Measurements from ENCODE around the gene RAB4B.
"Not testable (repeated sequence)": the region's sequence is repeated elsewhere in the genome, so short reads cannot be mapped to it uniquely, and the experiment has no call there.

The RAB4B gene

GRCh38 chr19:40809358-40810086, 31.5 kb downstream of the RAB4B start:
- H3K4me3 ChIP-seq (ENCODE audit: low read length in 2 of 2) = no peak overlapping the region
- H3K4me1 ChIP-seq (ENCODE audit: control insufficient read depth in 2 of 2, insufficient read depth in 2 of 2, low read length in 2 of 2) = peaks cover 32 to 35% of the 10 kb centered on the region in 2 donors
- no peak overlapping the region for H3K9ac ChIP-seq (ENCODE audit: low read depth in 1 of 2, low read length in 2 of 2)

GRCh38 chr19:40810160-40810559, 32.1 kb downstream of the RAB4B start:
- Histone ChIP-seq H3K4me1 (ENCODE audit: control insufficient read depth in 2 of 2, insufficient read depth in 2 of 2, low read length in 2 of 2) (peaks cover 26 to 28% of the 10 kb centered on the region in 2 donors), H3K36me3 (ENCODE audit: control insufficient read depth in 2 of 2, insufficient read depth in 2 of 2, low read length in 2 of 2) (peaks cover 18 to 23% of the 10 kb centered on the region in 2 donors), H3K9ac (ENCODE audit: low read depth in 1 of 2, low read length in 2 of 2) (no peak overlapping the region), H3K4me3 (ENCODE audit: low read length in 2 of 2) (peak overlapping the region in 1 of 2 donors; percentile 56), H3K27ac (ENCODE audit: low read depth in 2 of 2, low read length in 2 of 2) (peak overlapping the region in 1 of 2 donors; percentile 35), H3K9me3 (ENCODE audit: control insufficient read depth in 2 of 2, low read length in 2 of 2) (no peaks in the 10 kb centered on the region), H3K27me3 (ENCODE audit: control insufficient read depth in 2 of 2, insufficient read depth in 2 of 2, low read length in 2 of 2) (no peaks in the 10 kb centered on the region)

More at GRCh38 chr19:40809358-40810086, 31.5 kb downstream of the RAB4B start:
- Histone ChIP-seq H3K9me3 (ENCODE audit: control insufficient read depth in 2 of 2, low read length in 2 of 2) (no peaks in the 10 kb centered on the region), H3K27ac (ENCODE audit: low read depth in 2 of 2, low read length in 2 of 2) (peak overlapping the region in 1 of 2 donors; percentile 35), H3K36me3 (ENCODE audit: control insufficient read depth in 2 of 2, insufficient read depth in 2 of 2, low read length in 2 of 2) (peaks cover 18 to 27% of the 10 kb centered on the region in 2 donors), H3K27me3 (ENCODE audit: control insufficient read depth in 2 of 2, insufficient read depth in 2 of 2, low read length in 2 of 2) (no peaks in the 10 kb centered on the region)

- Histone ChIP-seq H3K4me3 (ENCODE audit: low read length in 2 of 2) (peak overlapping the region; percentile 56 to 68), H3K27ac (ENCODE audit: low read depth in 2 of 2, low read length in 2 of 2) (peak overlapping the region; percentile 55 to 68), H3K4me1 (ENCODE audit: control insufficient read depth in 2 of 2, insufficient read depth in 2 of 2, low read length in 2 of 2) (peaks cover 19 to 22% of the 10 kb centered on the region in 2 donors), H3K9ac (ENCODE audit: low read depth in 1 of 2, low read length in 2 of 2) (peak overlapping the region in 1 of 2 donors; percentile 59), H3K36me3 (ENCODE audit: control insufficient read depth in 2 of 2, insufficient read depth in 2 of 2, low read length in 2 of 2) (peaks cover 18 to 23% of the 10 kb centered on the region in 2 donors)
- H3K9me3 ChIP-seq (ENCODE audit: control insufficient read depth in 2 of 2, low read length in 2 of 2); H3K27me3 ChIP-seq (ENCODE audit: control insufficient read depth in 2 of 2, insufficient read depth in 2 of 2, low read length in 2 of 2): not testable (repeated sequence)
Measured at GRCh38 chr19:40810649-40811408, 32.8 kb downstream of the RAB4B start.

GRCh38 chr19:40811478-40812341, 33.7 kb downstream of the RAB4B start:
- Histone ChIP-seq H3K4me1 (ENCODE audit: control insufficient read depth in 2 of 2, insufficient read depth in 2 of 2, low read length in 2 of 2) (peaks cover 11 to 15% of the 10 kb centered on the region in 2 donors), H3K9ac (ENCODE audit: low read depth in 1 of 2, low read length in 2 of 2) (peak overlapping the region in 1 of 2 donors; percentile 59), H3K9me3 (ENCODE audit: control insufficient read depth in 2 of 2, low read length in 2 of 2) (no peaks in the 10 kb centered on the region), H3K4me3 (ENCODE audit: low read length in 2 of 2) (peak overlapping the region; percentile 44 to 48), H3K27ac (ENCODE audit: low read depth in 2 of 2, low read length in 2 of 2) (peak overlapping the region; percentile 55 to 68), H3K27me3 (ENCODE audit: control insufficient read depth in 2 of 2, insufficient read depth in 2 of 2, low read length in 2 of 2) (no peaks in the 10 kb centered on the region), H3K36me3 (ENCODE audit: control insufficient read depth in 2 of 2, insufficient read depth in 2 of 2, low read length in 2 of 2) (peaks cover 18 to 21% of the 10 kb centered on the region in 2 donors)

- not testable (repeated sequence) for H3K27ac ChIP-seq (ENCODE audit: low read depth in 2 of 2, low read length in 2 of 2); H3K4me3 ChIP-seq (ENCODE audit: low read length in 2 of 2); H3K4me1 ChIP-seq (ENCODE audit: control insufficient read depth in 2 of 2, insufficient read depth in 2 of 2, low read length in 2 of 2); H3K27me3 ChIP-seq (ENCODE audit: control insufficient read depth in 2 of 2, insufficient read depth in 2 of 2, low read length in 2 of 2); H3K9ac ChIP-seq (ENCODE audit: low read depth in 1 of 2, low read length in 2 of 2); H3K9me3 ChIP-seq (ENCODE audit: control insufficient read depth in 2 of 2, low read length in 2 of 2)
- H3K36me3 ChIP-seq (ENCODE audit: control insufficient read depth in 2 of 2, insufficient read depth in 2 of 2, low read length in 2 of 2) = peaks cover 13 to 15% of the 10 kb centered on the region in 2 donors
Measured at GRCh38 chr19:40812571-40812970, 34.5 kb downstream of the RAB4B start.

- Histone ChIP-seq H3K9me3 (ENCODE audit: control insufficient read depth in 2 of 2, low read length in 2 of 2) (no peaks in the 10 kb centered on the region), H3K4me3 (ENCODE audit: low read length in 2 of 2) (no peak overlapping the region), H3K27me3 (ENCODE audit: control insufficient read depth in 2 of 2, insufficient read depth in 2 of 2, low read length in 2 of 2) (no peaks in the 10 kb centered on the region), H3K9ac (ENCODE audit: low read depth in 1 of 2, low read length in 2 of 2) (no peak overlapping the region), H3K27ac (ENCODE audit: low read depth in 2 of 2, low read length in 2 of 2) (no peak overlapping the region), H3K36me3 (ENCODE audit: control insufficient read depth in 2 of 2, insufficient read depth in 2 of 2, low read length in 2 of 2) (peaks cover 7 to 9% of the 10 kb centered on the region in 2 donors), H3K4me1 (ENCODE audit: control insufficient read depth in 2 of 2, insufficient read depth in 2 of 2, low read length in 2 of 2) (peaks cover 5 to 10% of the 10 kb centered on the region in 2 donors)
Measured at GRCh38 chr19:40813182-40813581, 35.1 kb downstream of the RAB4B start.

GRCh38 chr19:40815223-40815622, 37.2 kb downstream of the RAB4B start:
- peaks cover 19 to 21% of the 10 kb centered on the region in 2 donors for H3K4me1 ChIP-seq (ENCODE audit: control insufficient read depth in 2 of 2, insufficient read depth in 2 of 2, low read length in 2 of 2)
- no peaks in the 10 kb centered on the region for H3K9me3 ChIP-seq (ENCODE audit: control insufficient read depth in 2 of 2, low read length in 2 of 2)
- no peak overlapping the region for H3K4me3 ChIP-seq (ENCODE audit: low read length in 2 of 2)
- H3K27me3 ChIP-seq (ENCODE audit: control insufficient read depth in 2 of 2, insufficient read depth in 2 of 2, low read length in 2 of 2) = no peaks in the 10 kb centered on the region
- no peak overlapping the region for H3K27ac ChIP-seq (ENCODE audit: low read depth in 2 of 2, low read length in 2 of 2)
- no peaks in the 10 kb centered on the region for H3K36me3 ChIP-seq (ENCODE audit: control insufficient read depth in 2 of 2, insufficient read depth in 2 of 2, low read length in 2 of 2)
- no peak overlapping the region for H3K9ac ChIP-seq (ENCODE audit: low read depth in 1 of 2, low read length in 2 of 2)

- H3K36me3 ChIP-seq (ENCODE audit: control insufficient read depth in 2 of 2, insufficient read depth in 2 of 2, low read length in 2 of 2); H3K27me3 ChIP-seq (ENCODE audit: control insufficient read depth in 2 of 2, insufficient read depth in 2 of 2, low read length in 2 of 2); H3K9ac ChIP-seq (ENCODE audit: low read depth in 1 of 2, low read length in 2 of 2); H3K9me3 ChIP-seq (ENCODE audit: control insufficient read depth in 2 of 2, low read length in 2 of 2): not testable (repeated sequence)
- H3K4me1 ChIP-seq (ENCODE audit: control insufficient read depth in 2 of 2, insufficient read depth in 2 of 2, low read length in 2 of 2) = peaks cover 11 to 13% of the 10 kb centered on the region in 2 donors
- H3K4me3 ChIP-seq (ENCODE audit: low read length in 2 of 2) = peak overlapping the region; percentile 48 to 64
- H3K27ac ChIP-seq (ENCODE audit: low read depth in 2 of 2, low read length in 2 of 2) = peak overlapping the region; percentile 29 to 43
Measured at GRCh38 chr19:40818480-40819399, 40.7 kb downstream of the RAB4B start.
